ENCODE data around the gene CCL14.

DNA sequence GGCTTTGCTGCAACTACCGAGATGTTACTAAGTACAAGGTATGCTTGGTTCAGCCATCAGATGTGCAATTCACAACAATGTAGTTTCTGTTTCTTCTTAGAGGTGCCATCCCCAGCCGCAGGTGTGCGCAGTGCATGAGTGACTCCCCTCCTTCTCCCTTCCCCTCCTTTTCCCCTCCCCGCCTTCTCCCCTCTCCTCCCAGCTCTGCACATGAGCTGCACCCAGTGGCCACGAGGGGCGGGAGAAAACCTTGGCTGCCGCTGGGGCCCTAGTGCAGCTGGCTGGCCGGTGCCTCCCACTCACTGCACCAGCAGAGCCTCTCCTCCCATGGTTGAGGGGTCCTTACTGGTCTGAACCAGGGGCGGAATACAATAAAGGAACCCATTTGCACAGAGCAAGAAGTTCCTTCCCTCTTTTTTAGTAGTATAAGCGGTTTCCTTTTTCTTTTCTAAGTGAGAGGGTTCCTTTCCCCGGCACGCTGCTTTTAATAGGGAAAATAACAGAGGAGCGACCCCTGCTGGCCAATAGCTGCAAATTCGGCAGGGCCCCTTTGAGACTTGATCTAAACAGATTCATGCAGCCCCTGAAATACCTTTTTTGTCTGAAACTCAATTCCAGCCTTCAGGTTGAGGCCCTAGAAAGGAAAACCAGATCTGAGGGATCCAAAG is 22.6 kb upstream of the CCL14 start:
- TF ChIP-seq POLR2AphosphoS5 (IDR thresholded peaks at IDR 0.05; ENCODE audit: borderline replicate concordance, low read depth, low read length) (no peak), EZH2 (IDR thresholded peaks at IDR 0.05) (no peak)
